DLD1 (cell line): Measurements from ENCODE around the gene WDPCP.
"Not testable (repeated sequence)": the region's sequence is repeated elsewhere in the genome, so short reads cannot be mapped to it uniquely, and the experiment has no call there.

Experiments used
- in situ Hi-C: cut with HindIII; loops from 2 replicates; pipeline ENCODE4 v1.10.0; 2017; ENCODE audit warnings: low sequenced_read_pairs

The WDPCP gene

GRCh38 chr2:63270717-63271116, 317.6 kb downstream of the WDPCP start:
- in situ Hi-C loops, result no loop called here

GRCh38 chr2:63268946-63269345, 319.3 kb downstream of the WDPCP start:
- in situ Hi-C loops, result no loop called here

GRCh38 chr2:63261137-63261621, 327.1 kb downstream of the WDPCP start:
- in situ Hi-C loops, result no loop called here

GRCh38 chr2:63257473-63257872, 330.8 kb downstream of the WDPCP start:
- in situ Hi-C loops, result loop anchor here (5.0 kb wide), 1 partner anchor 55 kb away; no protein-coding TSS in a partner anchor

- in situ Hi-C loops, result no loop called here
Measured at GRCh38 chr2:63249161-63249560, 339.1 kb downstream of the WDPCP start.

GRCh38 chr2:63242747-63243146, 345.5 kb downstream of the WDPCP start:
- in situ Hi-C loops, result no loop called here

- in situ Hi-C loops, result no loop called here
Measured at GRCh38 chr2:63225964-63226686, 362.2 kb downstream of the WDPCP start.

GRCh38 chr2:63218800-63219526, 369.3 kb downstream of the WDPCP start:
- in situ Hi-C loops, result no loop called here

GRCh38 chr2:63195310-63195709, 393.0 kb downstream of the WDPCP start:
- in situ Hi-C loops, result no loop called here

- in situ Hi-C loops, result no loop called here
Measured at GRCh38 chr2:63194175-63194574, 394.1 kb downstream of the WDPCP start.

GRCh38 chr2:63192889-63193774, 395.1 kb downstream of the WDPCP start:
- in situ Hi-C loops, result no loop called here

- in situ Hi-C loops, result no loop called here
Measured at GRCh38 chr2:63192169-63192888, 395.9 kb downstream of the WDPCP start.

- in situ Hi-C loops, result no loop called here
Measured at GRCh38 chr2:63189026-63189425, 399.3 kb downstream of the WDPCP start.

GRCh38 chr2:63186331-63186730, 401.9 kb downstream of the WDPCP start:
- in situ Hi-C loops, result no loop called here

GRCh38 chr2:63163161-63163820, 425.0 kb downstream of the WDPCP start:
- in situ Hi-C loops, result no loop called here

- in situ Hi-C loops, result no loop called here
Measured at GRCh38 chr2:63159262-63159661, 429.0 kb downstream of the WDPCP start.

- in situ Hi-C loops, result not testable (repeated sequence)
Measured at GRCh38 chr2:63136683-63137082, 451.6 kb downstream of the WDPCP start.

- in situ Hi-C loops, result no loop called here
Measured at GRCh38 chr2:63132020-63132419, 456.3 kb downstream of the WDPCP start.

GRCh38 chr2:63131196-63131595, 457.1 kb downstream of the WDPCP start:
- in situ Hi-C loops, result no loop called here

- in situ Hi-C loops, result no loop called here
Measured at GRCh38 chr2:63127594-63127993, 460.7 kb downstream of the WDPCP start.
